Neural cell (in vitro differentiated cells): ENCODE results near the gene METTL9.

Experiments used
- CTCF ChIP-seq: fragments of 450-650 bp; IDR thresholded peaks from 2 replicates; pipeline ENCODE4 v1.5.1; 2014; ENCODE audit warnings: antibody characterized with exemption, mild to moderate bottlenecking, moderate library complexity; ENCODE audit not compliant: poor library complexity, severe bottlenecking
- EP300 ChIP-seq: fragments of 450-650 bp; conservative IDR thresholded peaks from 2 replicates; pipeline ENCODE4 v1.6.1; 2014; ENCODE audit warnings: antibody characterized with exemption, mild to moderate bottlenecking, moderate library complexity; ENCODE audit not compliant: poor library complexity, severe bottlenecking
- EZH2 ChIP-seq: fragments of 200-600, 300-800 bp; shearing (Covaris generic), sonication (generic); IDR thresholded peaks from 2 replicates; pipeline ENCODE4 v1.6.1; 2014; ENCODE audit warnings: antibody characterized with exemption, low read length, borderline replicate concordance, mild to moderate bottlenecking; ENCODE audit not compliant: insufficient read depth, poor library complexity, severe bottlenecking

GRCh38 chr16:21589551-21589950, 9.8 kb upstream of the METTL9 start:
- TF ChIP-seq EZH2 (no peak), CTCF (no peak), EP300 (no peak)
